Measurements from ENCODE around the gene SMG6. TPM values are rescaled to one million over a fixed set of nuclear protein-coding genes. Genes with fewer than 3 reads are reported as not detected.

SMG6 gene
- total RNA-seq, 1 experiment from 2014 or later: 25.6 TPM

DNA sequence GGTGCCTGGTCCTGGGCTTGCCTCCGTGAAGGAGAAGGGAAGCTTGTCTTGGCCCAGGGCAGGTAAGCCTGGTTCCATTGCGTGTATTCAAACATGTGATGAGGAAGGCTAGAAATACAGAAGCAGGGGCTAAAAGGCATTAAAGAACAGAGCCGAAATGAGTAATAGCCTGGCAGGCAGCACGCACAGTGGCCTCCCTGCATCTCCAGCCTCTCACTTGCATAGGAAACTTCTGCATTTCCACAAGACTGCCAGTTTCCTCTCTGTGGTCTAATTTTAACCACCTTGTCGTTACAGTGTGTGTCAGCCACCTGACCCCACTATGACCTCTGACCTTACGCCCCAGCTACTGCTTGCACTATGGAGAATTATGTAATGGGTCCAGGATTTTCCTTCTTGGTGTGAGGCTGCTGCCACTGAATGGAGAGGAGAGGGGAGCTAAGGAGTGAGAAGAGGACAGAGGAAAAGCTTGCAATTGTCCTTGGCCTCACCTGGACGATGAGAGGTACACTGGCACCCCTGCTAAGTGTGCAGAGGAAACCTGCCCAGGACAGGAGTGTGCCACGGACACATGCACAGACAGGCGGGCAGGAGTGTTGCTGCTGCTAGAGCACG, 215.9 kb downstream of the SMG6 start:
- Mint-ChIP-seq H3K4me3 (no peak overlapping the region), H3K4me1 (peaks cover 34% of the 10 kb centered on the region), H3K27ac (peak overlapping the region; percentile 37; the same call in 1 of the 2 replicates), H3K36me3 (no peaks in the 10 kb centered on the region), H3K27me3 (ENCODE audit: low read depth) (no peaks in the 10 kb centered on the region), H3K9me3 (no peaks in the 10 kb centered on the region)
- TF ChIP-seq FOXK1 (CRISPR knock-in tag; IDR thresholded peaks at IDR 0.05) (no peak), FOXJ3 (CRISPR knock-in tag; IDR thresholded peaks at IDR 0.05; ENCODE audit: borderline replicate concordance) (no peak), ZBTB21 (CRISPR knock-in tag; IDR thresholded peaks at IDR 0.05; ENCODE audit: borderline replicate concordance) (no peak), STAT6 (CRISPR knock-in tag; conservative IDR thresholded peaks at IDR 0.05; ENCODE audit: low read depth) (no peak), CREM (CRISPR knock-in tag; IDR thresholded peaks at IDR 0.05) (no peak), TEAD4 (CRISPR knock-in tag; IDR thresholded peaks at IDR 0.05) (no peak), CDX4 (CRISPR knock-in tag; IDR thresholded peaks at IDR 0.05; ENCODE audit: borderline replicate concordance) (no peak), ZNF671 (CRISPR knock-in tag; IDR thresholded peaks at IDR 0.05) (no peak), NR3C1 (CRISPR knock-in tag; conservative IDR thresholded peaks at IDR 0.05; ENCODE audit: low read depth) (no peak)
- TF ChIP-seq, protein P1, sequence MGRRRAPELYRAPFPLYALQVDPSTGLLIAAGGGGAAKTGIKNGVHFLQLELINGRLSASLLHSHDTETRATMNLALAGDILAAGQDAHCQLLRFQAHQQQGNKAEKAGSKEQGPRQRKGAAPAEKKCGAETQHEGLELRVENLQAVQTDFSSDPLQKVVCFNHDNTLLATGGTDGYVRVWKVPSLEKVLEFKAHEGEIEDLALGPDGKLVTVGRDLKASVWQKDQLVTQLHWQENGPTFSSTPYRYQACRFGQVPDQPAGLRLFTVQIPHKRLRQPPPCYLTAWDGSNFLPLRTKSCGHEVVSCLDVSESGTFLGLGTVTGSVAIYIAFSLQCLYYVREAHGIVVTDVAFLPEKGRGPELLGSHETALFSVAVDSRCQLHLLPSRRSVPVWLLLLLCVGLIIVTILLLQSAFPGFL (CRISPR knock-in tag; IDR thresholded peaks at IDR 0.05; ENCODE audit: borderline replicate concordance): no peak
- TF ChIP-seq, protein P2, sequence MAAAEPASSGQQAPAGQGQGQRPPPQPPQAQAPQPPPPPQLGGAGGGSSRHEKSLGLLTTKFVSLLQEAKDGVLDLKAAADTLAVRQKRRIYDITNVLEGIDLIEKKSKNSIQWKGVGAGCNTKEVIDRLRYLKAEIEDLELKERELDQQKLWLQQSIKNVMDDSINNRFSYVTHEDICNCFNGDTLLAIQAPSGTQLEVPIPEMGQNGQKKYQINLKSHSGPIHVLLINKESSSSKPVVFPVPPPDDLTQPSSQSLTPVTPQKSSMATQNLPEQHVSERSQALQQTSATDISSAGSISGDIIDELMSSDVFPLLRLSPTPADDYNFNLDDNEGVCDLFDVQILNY (CRISPR knock-in tag; IDR thresholded peaks at IDR 0.05): no peak
- DNase-seq (ENCODE audit: low spot score): no peak
- POLR2A ChIA-PET: no interaction called here
- CTCF ChIA-PET: interaction anchor here (0.9 to 2.6 kb wide), 4 partner anchors 22 to 157 kb away, joined by 3 to 8 read pairs (median 6); partner anchors contain the start of gene HIC1
- no peak for ATAC-seq

GRCh38 chr17:2086306-2086705, 217.3 kb downstream of the SMG6 start:
- Mint-ChIP-seq H3K27me3 (ENCODE audit: low read depth) (no peaks in the 10 kb centered on the region), H3K4me1 (peaks cover 28% of the 10 kb centered on the region), H3K4me3 (no peak overlapping the region), H3K36me3 (peaks cover 4% of the 10 kb centered on the region; the same call in 1 of the 2 replicates), H3K27ac (no peak overlapping the region), H3K9me3 (no peaks in the 10 kb centered on the region)
- no peak for ATAC-seq
- POLR2A ChIA-PET: no interaction called here
- no peak for DNase-seq (ENCODE audit: low spot score)
- CTCF ChIA-PET: interaction anchor here (1.5 to 2.6 kb wide), 5 partner anchors 9 to 158 kb away, joined by 6 to 8 read pairs (median 6); partner anchors contain the start of gene HIC1
- TF ChIP-seq, protein P3, sequence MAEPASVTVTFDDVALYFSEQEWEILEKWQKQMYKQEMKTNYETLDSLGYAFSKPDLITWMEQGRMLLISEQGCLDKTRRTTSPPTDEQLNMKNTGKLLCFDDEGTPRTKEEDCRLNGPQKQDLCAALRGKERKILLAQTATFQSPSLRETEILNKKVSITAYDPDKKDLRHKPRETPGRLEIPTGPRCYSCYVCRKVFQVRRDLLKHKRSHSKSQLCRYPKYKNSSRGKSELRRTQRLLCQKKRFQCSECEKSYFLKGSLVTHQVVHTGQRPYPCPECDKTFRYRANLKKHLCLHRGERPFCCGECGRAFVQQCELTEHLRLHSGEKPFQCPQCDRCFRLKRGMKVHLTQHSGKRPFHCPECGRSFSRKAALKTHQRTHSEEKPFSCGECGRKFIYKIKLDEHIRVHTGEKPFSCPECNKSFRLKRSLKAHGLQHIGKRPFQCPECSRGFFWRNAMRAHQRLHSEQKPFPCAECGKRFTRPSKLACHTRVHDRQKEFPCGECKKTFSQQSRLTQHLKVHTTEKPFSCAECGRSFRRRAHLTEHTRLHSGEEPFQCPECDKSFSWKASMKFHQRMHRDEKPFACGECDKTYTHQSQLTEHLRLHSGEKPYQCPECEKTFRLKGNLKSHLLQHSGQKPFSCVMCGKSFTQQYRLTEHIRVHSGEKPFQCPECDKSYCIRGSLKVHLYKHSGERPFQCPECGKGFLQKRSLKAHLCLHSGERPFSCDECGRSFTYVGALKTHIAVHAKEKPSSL (CRISPR knock-in tag; conservative IDR thresholded peaks at IDR 0.05): no peak
- no peak for TF ChIP-seq GABPB1 (CRISPR knock-in tag; IDR thresholded peaks at IDR 0.05)
- TF ChIP-seq PRRX2 (CRISPR knock-in tag; IDR thresholded peaks at IDR 0.05): no peak
- no peak for TF ChIP-seq FOXP4 (CRISPR knock-in tag; IDR thresholded peaks at IDR 0.05)
- TF ChIP-seq EMX1 (CRISPR knock-in tag; IDR thresholded peaks at IDR 0.05): no peak
- TF ChIP-seq, protein P2 (CRISPR knock-in tag; IDR thresholded peaks at IDR 0.05): no peak
- TF ChIP-seq ATF3 (CRISPR knock-in tag; conservative IDR thresholded peaks at IDR 0.05): no peak
- TF ChIP-seq CTCF (IDR thresholded peaks at IDR 0.05): no peak

All from WTC11 (cell line).